Subcutaneous adipose tissue (tissue), 4 donors: ENCODE measurements around the gene MDFIC. TPM values are rescaled to one million over a fixed set of nuclear protein-coding genes. Genes with fewer than 3 reads are reported as not detected.

Experiments
- CTCF ChIP-seq: fragments of 450-650 bp; IDR thresholded peaks from one replicate; pipeline ENCODE4 v1.5.1; 2016; ENCODE audit warnings: low read depth, mild to moderate bottlenecking, control low read depth, antibody characterized with exemption, moderate library complexity
- total RNA-seq, 4 donors: library from RNA; depleted of rRNA; stranded (reverse); fragments of >200 nt; gene quantifications; one replicate each; pipeline ENCODE4 v1.1.0, GENCODE V29; 2016

Gene MDFIC
- total RNA-seq, 4 donors from 2014 or later, result 104 to 132 (median 123) TPM

- TF ChIP-seq CTCF, result no peak
These were observed 31.3 kb upstream of the MDFIC start for GRCh38 chr7:114890561-114890960.

DNA sequence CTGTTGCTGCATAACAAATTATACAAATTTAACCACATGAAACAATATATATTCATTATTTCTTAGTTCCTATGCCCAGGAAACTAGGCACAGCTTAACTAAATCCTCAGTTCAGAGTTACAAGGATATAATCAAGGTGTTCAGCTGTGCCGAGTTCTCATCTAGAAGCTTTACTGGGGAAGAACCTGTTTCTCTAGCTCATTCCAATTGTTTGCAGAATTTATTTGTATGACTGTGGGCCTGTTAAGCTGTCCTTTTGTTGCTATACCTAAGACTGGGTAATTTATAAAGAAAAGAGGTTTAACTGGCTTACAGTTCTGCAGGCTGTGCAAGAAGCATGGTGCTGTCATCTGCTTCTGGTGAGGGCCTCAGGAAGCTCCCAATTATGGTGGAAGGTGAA is 21.8 kb upstream of the MDFIC start:
- no peak for TF ChIP-seq CTCF

- TF ChIP-seq CTCF, result no peak
These were observed 20.1 kb upstream of the MDFIC start for GRCh38 chr7:114901771-114902170.

GRCh38 chr7:114903131-114903530 is 18.8 kb upstream of the MDFIC start:
- TF ChIP-seq CTCF, result no peak

GRCh38 chr7:114910787-114911186 is 11.1 kb upstream of the MDFIC start:
- TF ChIP-seq CTCF, result no peak

DNA sequence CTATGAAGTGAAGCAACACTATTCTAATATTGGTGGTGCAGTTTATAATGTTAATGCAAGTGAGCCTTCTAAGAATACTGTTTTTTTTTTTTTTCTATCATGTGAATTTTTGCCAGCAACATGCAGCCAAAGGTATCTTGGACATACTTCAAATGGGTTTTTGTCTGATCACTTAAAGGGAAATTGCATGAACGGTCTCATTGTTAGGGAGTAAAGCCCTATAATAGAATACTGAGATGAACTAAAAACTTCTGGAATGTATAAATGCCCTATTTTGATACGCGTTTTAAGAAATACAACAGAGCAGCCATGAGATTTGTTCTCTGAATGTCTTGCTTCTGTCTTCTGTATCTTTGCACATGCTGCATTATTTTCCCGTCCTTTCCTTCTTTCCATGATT is 10.5 kb upstream of the MDFIC start:
- no peak for TF ChIP-seq CTCF

GRCh38 chr7:114916261-114916892 is 5.5 kb upstream of the MDFIC start:
- no peak for TF ChIP-seq CTCF
